Measurements from ENCODE around the gene FBXL2.

FBXL2 gene, protein sequence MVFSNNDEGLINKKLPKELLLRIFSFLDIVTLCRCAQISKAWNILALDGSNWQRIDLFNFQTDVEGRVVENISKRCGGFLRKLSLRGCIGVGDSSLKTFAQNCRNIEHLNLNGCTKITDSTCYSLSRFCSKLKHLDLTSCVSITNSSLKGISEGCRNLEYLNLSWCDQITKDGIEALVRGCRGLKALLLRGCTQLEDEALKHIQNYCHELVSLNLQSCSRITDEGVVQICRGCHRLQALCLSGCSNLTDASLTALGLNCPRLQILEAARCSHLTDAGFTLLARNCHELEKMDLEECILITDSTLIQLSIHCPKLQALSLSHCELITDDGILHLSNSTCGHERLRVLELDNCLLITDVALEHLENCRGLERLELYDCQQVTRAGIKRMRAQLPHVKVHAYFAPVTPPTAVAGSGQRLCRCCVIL

GRCh38 chr3:33277193-33277882, at the start of gene FBXL2:
FBXL2 (plus strand) TSS chr3:33277442; CDS start chr3:33277513, 71 bp downstream.
- no peak for DNase-seq (ENCODE audit: low spot score)

GRCh38 chr3:33229066-33229465, 48.2 kb upstream of the FBXL2 start:
- DNase-seq (ENCODE audit: low spot score): no peak

DNA sequence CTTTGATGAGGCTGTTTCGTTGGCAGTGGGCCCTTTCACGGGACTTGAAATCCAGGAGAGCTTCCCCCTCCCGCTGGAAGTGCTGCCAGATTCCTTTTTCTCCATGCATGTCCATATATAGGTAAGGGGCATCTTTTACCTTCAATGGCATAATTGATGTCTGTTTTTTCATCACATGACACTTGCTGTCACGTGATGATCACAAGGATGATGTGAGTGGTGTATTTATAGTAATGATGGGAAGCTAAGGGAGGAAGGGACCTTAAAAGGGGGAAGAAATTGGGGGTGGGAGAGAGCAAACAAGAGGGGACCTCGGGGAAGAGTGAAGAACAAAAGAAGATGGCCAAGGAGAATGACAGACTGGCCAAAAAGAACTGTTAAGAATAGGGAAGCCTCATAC, 47.3 kb upstream of the FBXL2 start:
- no peak for DNase-seq (ENCODE audit: low spot score)

GRCh38 chr3:33231756-33232465, 45.3 kb upstream of the FBXL2 start:
- no peak for DNase-seq (ENCODE audit: low spot score)

GRCh38 chr3:33233884-33234283, 43.4 kb upstream of the FBXL2 start:
- no peak for DNase-seq (ENCODE audit: low spot score)

DNA sequence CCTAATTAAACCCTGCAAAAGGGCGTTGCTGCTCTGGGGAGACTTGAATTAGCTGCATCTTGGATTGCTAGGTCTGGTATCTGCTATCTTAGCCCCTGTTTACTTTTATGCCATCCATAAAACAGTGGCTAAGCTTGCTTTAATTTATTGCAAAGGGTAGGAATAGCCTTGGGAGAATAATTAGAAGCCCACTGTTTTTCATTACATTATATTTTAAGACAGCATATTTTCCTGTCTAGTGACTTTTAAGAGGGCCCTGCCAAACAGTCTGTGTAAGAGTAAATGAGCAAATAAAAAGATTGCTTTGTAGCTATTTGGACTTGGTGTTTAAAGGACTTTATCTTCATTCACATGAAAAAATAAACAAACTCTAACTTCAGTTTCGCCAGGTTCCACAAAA, 41.2 kb upstream of the FBXL2 start:
- DNase-seq (ENCODE audit: low spot score): no peak

- no peak for DNase-seq (ENCODE audit: low spot score)
Observed at GRCh38 chr3:33237439-33237838, 39.8 kb upstream of the FBXL2 start.

GRCh38 chr3:33238923-33239322, 38.3 kb upstream of the FBXL2 start:
- DNase-seq (ENCODE audit: low spot score): no peak

- DNase-seq (ENCODE audit: low spot score): no peak
Observed at GRCh38 chr3:33240261-33240660, 37.0 kb upstream of the FBXL2 start.

- no peak for DNase-seq (ENCODE audit: low spot score)
Observed at GRCh38 chr3:33246786-33247185, 30.5 kb upstream of the FBXL2 start.

DNA sequence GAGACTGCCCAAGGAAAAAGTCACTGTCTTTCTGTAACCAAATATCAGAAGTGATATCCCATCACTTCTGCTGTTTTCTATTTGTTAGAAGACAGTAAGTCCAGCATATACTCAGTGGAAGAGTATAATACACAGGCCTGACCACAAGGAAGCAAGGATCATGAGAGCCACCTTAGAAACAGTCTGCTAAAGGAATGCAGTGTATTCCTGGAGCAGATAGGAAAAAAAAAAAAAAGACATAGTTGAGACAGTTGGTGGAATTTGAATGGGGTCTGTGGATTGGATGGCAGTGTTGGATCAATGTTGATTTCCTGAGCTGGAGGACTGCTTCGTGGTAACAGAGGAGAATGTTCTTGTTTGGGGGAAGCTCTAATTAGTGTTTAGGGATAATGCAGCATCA, 26.5 kb upstream of the FBXL2 start:
- DNase-seq (ENCODE audit: low spot score): no peak

- DNase-seq (ENCODE audit: low spot score): no peak
Observed at GRCh38 chr3:33256249-33256648, 21.0 kb upstream of the FBXL2 start.

GRCh38 chr3:33260104-33260503, 17.1 kb upstream of the FBXL2 start:
- no peak for DNase-seq (ENCODE audit: low spot score)

- no peak for DNase-seq (ENCODE audit: low spot score)
Observed at GRCh38 chr3:33269385-33269784, 7.9 kb upstream of the FBXL2 start.

DNA sequence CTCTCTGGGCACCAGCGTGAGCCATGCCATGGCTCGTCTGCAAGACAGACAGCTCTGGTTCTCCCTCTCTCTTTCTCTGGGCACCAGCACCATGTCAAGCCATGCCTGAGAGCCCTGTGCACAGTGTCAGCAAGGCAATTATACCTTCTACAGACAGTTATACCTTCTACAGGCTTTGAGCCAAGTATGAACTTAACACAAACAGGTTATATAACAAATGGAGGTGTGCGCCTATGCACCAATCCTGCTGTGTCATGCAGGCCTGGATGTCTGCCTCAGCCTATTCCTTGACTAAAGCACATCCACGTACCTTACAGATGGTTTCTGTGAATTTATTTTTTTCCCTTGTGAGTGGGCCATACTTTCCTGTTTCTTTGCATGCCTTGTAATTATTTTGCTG, 5.9 kb upstream of the FBXL2 start:
- DNase-seq (ENCODE audit: low spot score): no peak

GRCh38 chr3:33273628-33274027, 3.6 kb upstream of the FBXL2 start:
- no peak for DNase-seq (ENCODE audit: low spot score)

DNA sequence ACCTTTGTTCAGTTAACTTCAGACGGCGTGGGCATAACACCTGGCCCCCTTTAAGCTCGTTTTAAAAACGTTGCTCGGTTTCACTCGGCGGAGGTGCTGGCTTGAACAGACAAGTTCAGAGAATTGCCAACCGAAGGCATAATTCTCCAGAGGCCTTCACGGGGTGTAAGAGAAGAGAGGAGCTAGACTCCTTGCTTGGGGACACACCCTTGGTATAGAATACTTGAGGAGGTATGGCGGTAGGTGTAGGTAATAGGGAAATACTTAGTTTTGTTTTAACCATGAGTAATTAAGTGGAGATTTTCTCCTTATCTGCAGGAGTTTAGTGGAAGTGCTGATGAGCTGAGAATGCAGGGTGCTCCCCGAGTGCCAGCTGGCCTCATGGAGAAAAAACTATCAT, 921 bp downstream of the FBXL2 start:
- no peak for DNase-seq (ENCODE audit: low spot score)

- no peak for DNase-seq (ENCODE audit: low spot score)
Observed at GRCh38 chr3:33287672-33288282, 10.5 kb downstream of the FBXL2 start.

GRCh38 chr3:33299395-33300081, 22.3 kb downstream of the FBXL2 start:
- DNase-seq (ENCODE audit: low spot score): no peak

GRCh38 chr3:33312361-33312760, 35.1 kb downstream of the FBXL2 start:
- no peak for DNase-seq (ENCODE audit: low spot score)

GRCh38 chr3:33313331-33313730, 36.1 kb downstream of the FBXL2 start:
- no peak for DNase-seq (ENCODE audit: low spot score)

GRCh38 chr3:33314993-33315392, 37.8 kb downstream of the FBXL2 start:
- no peak for DNase-seq (ENCODE audit: low spot score)

Data from globus pallidus (tissue), 1 donor.